Activated T-cell treated with anti-CD3 and anti-CD28 coated beads, Interleukin-2, amount 50 U/mL, for 4 hours (primary cell): ENCODE data around the gene TRIM13. TPM values are rescaled to one million over a fixed set of nuclear protein-coding genes. Genes with fewer than 3 reads are reported as not detected.
A peak's percentile ranks its signal among the peaks of the same experiment; 100 is the strongest.
"Not testable (repeated sequence)": the region's sequence is repeated elsewhere in the genome, so short reads cannot be mapped to it uniquely, and the experiment has no call there.

Source experiments
- ATAC-seq, 2 donors: fragments of 200-7000 bp; cut with Tn5 transposase; one replicate each; pipeline ENCODE4 v1.10.0; 2021
- DNase-seq: peaks from one replicate; pipeline ENCODE4 v3.0.0-alpha.2; 2020
- H3K27me3 Mint-ChIP-seq: one replicate; pipeline ENCODE4 v1.8.0; 2021; ENCODE audit warnings: low read depth, mixed read lengths
- H3K36me3 Mint-ChIP-seq: one replicate; pipeline ENCODE4 v1.8.0; 2022; ENCODE audit warnings: mixed read lengths; ENCODE audit not compliant: insufficient read depth
- H3K4me1 Mint-ChIP-seq: one replicate; pipeline ENCODE4 v1.8.0; 2021; ENCODE audit warnings: low read depth, mixed read lengths
- H3K4me3 Mint-ChIP-seq: one replicate; pipeline ENCODE4 v1.8.0; 2021; ENCODE audit warnings: mild to moderate bottlenecking, moderate library complexity, mixed read lengths
- H3K9me3 Mint-ChIP-seq: one replicate; pipeline ENCODE4 v1.8.0; 2021; ENCODE audit warnings: mixed read lengths
- total RNA-seq, 3 donors: library from RNA; stranded (reverse); gene quantifications; one replicate each; pipeline ENCODE4 v1.2.1, GENCODE V29; 2021

TRIM13 gene
- total RNA-seq, 3 donors from 2014 or later: 13.7 to 16.8 (median 15.3) TPM

- Mint-ChIP-seq H3K4me3 (no peak overlapping the region), H3K36me3 (peaks cover 2% of the 10 kb centered on the region), H3K27me3 (no peaks in the 10 kb centered on the region), H3K4me1 (no peaks in the 10 kb centered on the region), H3K9me3 (no peaks in the 10 kb centered on the region)
- no peak for ATAC-seq
- no peak for DNase-seq
Measured at GRCh38 chr13:49985129-49985528, 11.7 kb upstream of the TRIM13 start.

DNA sequence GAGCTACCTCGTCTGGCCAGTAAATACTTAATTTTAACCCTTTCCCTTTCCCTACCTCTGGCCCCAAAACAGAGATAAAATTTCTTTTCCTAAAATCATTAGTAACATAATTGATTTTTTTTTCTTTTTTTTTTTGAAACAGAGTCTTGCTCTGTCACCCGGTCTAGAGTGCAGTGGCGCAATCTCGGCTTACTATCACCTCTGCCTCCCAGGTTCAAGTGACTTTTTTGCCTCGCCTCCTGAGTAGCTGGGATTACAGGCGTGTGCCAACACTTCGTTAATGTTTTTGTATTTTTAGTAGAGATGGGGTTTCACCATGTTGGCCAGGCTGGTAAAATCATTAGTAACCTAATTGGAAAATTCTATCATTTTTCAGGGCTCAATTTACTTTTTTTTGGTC is 10.4 kb upstream of the TRIM13 start:
- H3K36me3 Mint-ChIP-seq: peaks cover 2% of the 10 kb centered on the region
- H3K4me1 Mint-ChIP-seq: no peaks in the 10 kb centered on the region
- no peak overlapping the region for H3K4me3 Mint-ChIP-seq
- no peak for DNase-seq
- no peaks in the 10 kb centered on the region for H3K9me3 Mint-ChIP-seq
- ATAC-seq: no peak
- H3K27me3 Mint-ChIP-seq: no peaks in the 10 kb centered on the region

GRCh38 chr13:49990612-49991011 is 6.2 kb upstream of the TRIM13 start:
- H3K27me3 Mint-ChIP-seq, H3K9me3 Mint-ChIP-seq, H3K4me1 Mint-ChIP-seq, H3K4me3 Mint-ChIP-seq, H3K36me3 Mint-ChIP-seq, ATAC-seq, DNase-seq: not testable (repeated sequence)

DNA sequence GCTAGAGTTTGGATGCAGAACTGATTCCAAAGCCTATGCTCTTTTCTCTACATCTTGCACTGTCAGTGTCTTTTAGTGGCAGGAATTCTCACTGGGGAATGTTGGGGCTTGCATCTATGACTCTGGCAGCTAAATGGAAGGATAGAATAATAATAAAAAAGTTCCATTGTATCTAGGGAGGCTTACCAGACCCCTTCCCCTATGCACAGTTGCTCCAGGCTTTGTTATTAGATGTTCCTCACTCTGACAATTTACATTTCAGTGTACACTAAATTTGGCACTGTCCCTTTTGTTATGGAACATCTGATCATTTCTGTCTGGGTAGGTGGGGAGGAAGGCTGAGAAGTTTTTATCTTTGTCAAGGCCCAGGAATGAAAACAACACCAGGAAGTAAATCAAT is 3.7 kb upstream of the TRIM13 start:
- Mint-ChIP-seq H3K27me3 (no peaks in the 10 kb centered on the region), H3K9me3 (no peaks in the 10 kb centered on the region), H3K4me1 (peaks cover 9% of the 10 kb centered on the region), H3K36me3 (peaks cover 3% of the 10 kb centered on the region), H3K4me3 (no peak overlapping the region)
- DNase-seq (no peak), ATAC-seq (no peak)

- Mint-ChIP-seq H3K36me3 (peaks cover 8% of the 10 kb centered on the region), H3K4me3 (no peak overlapping the region), H3K4me1 (peaks cover 15% of the 10 kb centered on the region), H3K9me3 (no peaks in the 10 kb centered on the region), H3K27me3 (no peaks in the 10 kb centered on the region)
- ATAC-seq: no peak
- no peak for DNase-seq
Measured at GRCh38 chr13:49993666-49994065, 3.2 kb upstream of the TRIM13 start.

GRCh38 chr13:49995625-49996101 is 1.2 kb upstream of the TRIM13 start:
- Mint-ChIP-seq H3K9me3 (no peaks in the 10 kb centered on the region), H3K4me3 (peak overlapping the region; percentile 71), H3K36me3 (peaks cover 12% of the 10 kb centered on the region), H3K27me3 (no peaks in the 10 kb centered on the region), H3K4me1 (peaks cover 32% of the 10 kb centered on the region)
- DNase-seq (no peak), ATAC-seq (no peak)

GRCh38 chr13:49996161-49996915 is 504 bp upstream of the TRIM13 start:
- H3K4me1 Mint-ChIP-seq: peaks cover 37% of the 10 kb centered on the region

DNA sequence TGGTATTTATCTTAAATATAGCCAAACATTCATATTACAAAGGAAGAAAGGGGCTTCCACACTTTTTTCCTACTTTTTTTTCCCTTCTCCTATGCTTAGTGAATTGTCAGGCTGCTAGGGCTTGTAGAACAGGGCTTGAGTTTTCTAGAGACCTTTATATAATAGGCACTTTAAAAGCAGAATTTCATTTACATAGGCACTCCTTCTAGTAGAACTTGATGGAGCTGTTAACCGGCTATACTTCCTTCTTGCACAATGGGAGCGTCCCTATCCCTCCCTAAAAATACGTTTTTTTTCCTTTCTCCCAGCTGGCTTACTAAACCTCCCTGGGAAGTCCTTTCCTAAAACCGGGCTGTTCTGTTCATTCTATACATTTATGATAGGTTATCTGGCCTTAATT is 1.1 kb downstream of the TRIM13 start:
- ATAC-seq: no peak
- no peak for DNase-seq
- Mint-ChIP-seq H3K9me3 (no peaks in the 10 kb centered on the region), H3K4me1 (peaks cover 47% of the 10 kb centered on the region), H3K36me3 (peaks cover 12% of the 10 kb centered on the region), H3K4me3 (peak overlapping the region; percentile 89), H3K27me3 (no peaks in the 10 kb centered on the region)

More at GRCh38 chr13:49996161-49996915, 504 bp upstream of the TRIM13 start:
- peak; percentile 84 for DNase-seq
- peaks cover 12% of the 10 kb centered on the region for H3K36me3 Mint-ChIP-seq
- H3K4me3 Mint-ChIP-seq: peak overlapping the region; percentile 71
- peak; percentile 66 to 72 for ATAC-seq
- no peaks in the 10 kb centered on the region for H3K27me3 Mint-ChIP-seq
- no peaks in the 10 kb centered on the region for H3K9me3 Mint-ChIP-seq

GRCh38 chr13:49998714-49999624 is 2.1 kb downstream of the TRIM13 start:
- Mint-ChIP-seq H3K27me3 (no peaks in the 10 kb centered on the region), H3K4me3 (peak overlapping the region; percentile 89), H3K9me3 (no peaks in the 10 kb centered on the region), H3K36me3 (peaks cover 12% of the 10 kb centered on the region), H3K4me1 (peaks cover 52% of the 10 kb centered on the region)
- ATAC-seq: no peak
- peak; percentile 10 for DNase-seq

DNA sequence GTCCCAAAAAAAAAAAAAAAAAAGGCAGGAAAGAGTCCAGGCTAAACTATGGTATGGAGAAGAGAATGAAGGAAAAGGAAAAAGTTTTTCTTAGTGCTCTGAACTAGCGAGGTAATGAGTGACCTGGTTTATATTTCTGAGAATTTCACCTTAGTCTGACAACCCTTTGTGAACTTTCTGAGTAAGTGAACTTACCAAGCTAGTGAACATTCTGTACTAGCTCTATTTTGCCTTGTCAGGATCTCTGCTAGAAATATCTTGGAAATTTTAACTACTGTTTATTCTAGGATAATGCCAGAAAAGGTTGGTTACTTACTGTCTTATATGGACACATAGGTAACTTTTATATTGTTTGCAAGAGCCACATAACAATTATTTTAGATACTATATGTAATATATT is 4.4 kb downstream of the TRIM13 start:
- H3K36me3 Mint-ChIP-seq: peaks cover 17% of the 10 kb centered on the region
- no peaks in the 10 kb centered on the region for H3K27me3 Mint-ChIP-seq
- H3K4me3 Mint-ChIP-seq: no peak overlapping the region
- no peak for ATAC-seq
- no peaks in the 10 kb centered on the region for H3K9me3 Mint-ChIP-seq
- no peak for DNase-seq
- H3K4me1 Mint-ChIP-seq: peaks cover 57% of the 10 kb centered on the region

- H3K9me3 Mint-ChIP-seq: no peaks in the 10 kb centered on the region
- peaks cover 39% of the 10 kb centered on the region for H3K4me1 Mint-ChIP-seq
- H3K27me3 Mint-ChIP-seq: no peaks in the 10 kb centered on the region
- no peak overlapping the region for H3K4me3 Mint-ChIP-seq
- H3K36me3 Mint-ChIP-seq: peaks cover 23% of the 10 kb centered on the region
- ATAC-seq (no peak), DNase-seq (no peak)
Measured at GRCh38 chr13:50006426-50007135, 9.7 kb downstream of the TRIM13 start.

- Mint-ChIP-seq H3K9me3 (no peaks in the 10 kb centered on the region), H3K4me1 (peaks cover 44% of the 10 kb centered on the region), H3K36me3 (peaks cover 45% of the 10 kb centered on the region), H3K4me3 (no peak overlapping the region), H3K27me3 (no peaks in the 10 kb centered on the region)
- ATAC-seq: no peak
- DNase-seq: no peak
Measured at GRCh38 chr13:50011461-50011860, 14.6 kb downstream of the TRIM13 start.

GRCh38 chr13:50012396-50013169 is 15.7 kb downstream of the TRIM13 start:
- Mint-ChIP-seq H3K9me3 (no peaks in the 10 kb centered on the region), H3K36me3 (peaks cover 44% of the 10 kb centered on the region), H3K4me1 (peaks cover 42% of the 10 kb centered on the region), H3K4me3 (no peak overlapping the region), H3K27me3 (no peaks in the 10 kb centered on the region)
- DNase-seq (no peak), ATAC-seq (no peak)
